ENCODE data around the gene IFNA4.
A peak's percentile ranks its signal among the peaks of the same experiment; 100 is the strongest.
"Not testable (repeated sequence)": the region's sequence is repeated elsewhere in the genome, so short reads cannot be mapped to it uniquely, and the experiment has no call there.

IFNA4 gene

DNA sequence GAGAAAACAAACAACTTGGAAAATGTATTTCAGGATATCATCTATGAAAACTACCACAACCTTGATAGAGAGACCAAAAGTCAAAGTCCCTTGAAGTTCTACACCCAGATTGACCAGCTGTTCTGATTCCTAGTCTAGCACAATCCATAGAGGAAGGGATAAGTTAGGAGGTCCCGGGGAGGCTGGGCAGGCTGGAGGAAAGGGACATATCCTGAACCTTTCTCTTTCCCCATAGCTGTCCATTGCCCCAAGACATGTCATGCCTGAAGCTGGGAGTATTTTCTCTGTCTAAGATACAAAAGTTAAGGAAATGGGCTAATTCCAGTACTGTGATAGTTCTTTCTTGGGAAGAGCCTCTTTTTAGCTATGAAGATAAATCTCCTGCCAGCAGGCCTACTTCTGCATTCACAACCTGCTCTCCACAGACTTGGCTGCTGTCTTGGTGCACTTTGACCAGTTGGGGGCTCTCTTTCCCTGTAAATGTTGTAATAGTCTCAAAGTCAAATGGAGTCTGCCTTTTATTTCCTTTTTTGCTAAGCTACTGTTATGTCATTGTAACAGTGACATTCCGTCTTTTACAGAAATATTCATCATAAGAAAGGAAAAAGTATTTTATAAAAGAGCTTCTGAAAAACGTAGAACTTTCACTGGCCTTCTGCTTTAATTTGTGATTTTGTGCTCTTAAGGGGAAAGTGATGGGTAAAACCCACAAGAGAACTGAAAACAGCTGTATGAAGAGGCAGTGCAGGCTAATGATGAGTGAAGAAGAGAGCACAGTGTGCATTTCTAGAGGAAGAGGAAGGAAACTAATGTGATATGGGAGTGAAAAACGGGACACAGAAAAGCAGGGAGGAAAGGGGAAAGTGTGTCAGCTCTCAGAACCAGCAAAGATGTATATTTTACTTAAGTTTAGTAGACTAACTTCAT lies 4.3 kb downstream of the IFNA4 start:
- TF ChIP-seq, protein P1, sequence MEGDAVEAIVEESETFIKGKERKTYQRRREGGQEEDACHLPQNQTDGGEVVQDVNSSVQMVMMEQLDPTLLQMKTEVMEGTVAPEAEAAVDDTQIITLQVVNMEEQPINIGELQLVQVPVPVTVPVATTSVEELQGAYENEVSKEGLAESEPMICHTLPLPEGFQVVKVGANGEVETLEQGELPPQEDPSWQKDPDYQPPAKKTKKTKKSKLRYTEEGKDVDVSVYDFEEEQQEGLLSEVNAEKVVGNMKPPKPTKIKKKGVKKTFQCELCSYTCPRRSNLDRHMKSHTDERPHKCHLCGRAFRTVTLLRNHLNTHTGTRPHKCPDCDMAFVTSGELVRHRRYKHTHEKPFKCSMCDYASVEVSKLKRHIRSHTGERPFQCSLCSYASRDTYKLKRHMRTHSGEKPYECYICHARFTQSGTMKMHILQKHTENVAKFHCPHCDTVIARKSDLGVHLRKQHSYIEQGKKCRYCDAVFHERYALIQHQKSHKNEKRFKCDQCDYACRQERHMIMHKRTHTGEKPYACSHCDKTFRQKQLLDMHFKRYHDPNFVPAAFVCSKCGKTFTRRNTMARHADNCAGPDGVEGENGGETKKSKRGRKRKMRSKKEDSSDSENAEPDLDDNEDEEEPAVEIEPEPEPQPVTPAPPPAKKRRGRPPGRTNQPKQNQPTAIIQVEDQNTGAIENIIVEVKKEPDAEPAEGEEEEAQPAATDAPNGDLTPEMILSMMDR (IDR thresholded peaks at IDR 0.05; ENCODE audit: control extremely low read depth, extremely low read depth, low read depth, missing control alignments): peak; percentile 53
- POLR2A ChIA-PET: not testable (repeated sequence)
- peak; percentile 18 for DNase-seq (ENCODE audit: extremely low spot score)
- CTCF ChIA-PET: interaction anchor here (0.7 to 5.6 kb wide), 28 partner anchors 8 to 828 kb away, joined by 3 to 31 read pairs (median 4); partner anchors contain the start of gene IFNW1

DNA sequence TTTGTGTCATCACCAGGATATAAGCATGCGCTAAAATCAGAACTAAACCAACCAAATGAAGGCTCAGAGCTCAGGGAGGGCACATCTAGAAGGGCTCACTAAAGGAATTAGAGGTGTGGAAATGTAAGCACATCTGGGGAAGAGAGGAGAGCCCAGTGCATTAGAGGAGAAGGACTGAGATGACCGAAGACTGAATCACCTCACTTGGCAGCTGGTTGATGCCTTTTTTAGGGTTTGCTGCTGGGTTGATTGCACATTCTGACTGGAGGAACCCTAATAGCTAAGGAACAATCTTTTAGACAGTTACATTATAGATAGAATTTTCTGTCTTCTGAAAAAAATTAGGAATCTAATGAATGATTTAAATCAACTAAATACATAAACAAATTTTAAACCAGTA lies 12.7 kb downstream of the IFNA4 start:
- DNase-seq (ENCODE audit: extremely low spot score): no peak
- POLR2A ChIA-PET: no interaction called here
- CTCF ChIA-PET: interaction anchor here (0.8 to 1.4 kb wide), 5 partner anchors 8 to 281 kb away, joined by 3 to 4 read pairs (median 3); no protein-coding TSS in a partner anchor
- TF ChIP-seq, protein P1 (IDR thresholded peaks at IDR 0.05; ENCODE audit: control extremely low read depth, extremely low read depth, low read depth, missing control alignments): no peak

DNA sequence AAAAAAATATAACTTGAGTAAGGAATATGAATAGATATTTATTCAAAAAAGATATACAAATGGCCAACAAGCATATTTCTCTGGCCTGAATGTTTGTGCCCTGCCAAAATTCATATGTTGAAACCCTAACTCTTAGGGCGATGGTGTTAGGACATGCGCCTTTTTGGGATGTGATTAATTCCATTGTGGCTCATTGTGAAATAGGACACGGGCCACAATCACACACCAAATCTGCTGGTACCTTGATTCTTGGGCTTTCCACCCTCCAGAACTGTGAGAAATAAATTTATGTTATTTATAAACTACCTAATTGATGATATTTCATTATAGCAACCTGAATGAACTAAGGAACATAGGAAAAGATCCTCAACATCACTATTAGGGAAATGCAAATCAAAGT lies 15.2 kb downstream of the IFNA4 start:
- TF ChIP-seq, protein P1 (IDR thresholded peaks at IDR 0.05; ENCODE audit: control extremely low read depth, extremely low read depth, low read depth, missing control alignments): no peak
- ChIA-PET CTCF (no interaction called here), POLR2A (no interaction called here)
- no peak for DNase-seq (ENCODE audit: extremely low spot score)

DNA sequence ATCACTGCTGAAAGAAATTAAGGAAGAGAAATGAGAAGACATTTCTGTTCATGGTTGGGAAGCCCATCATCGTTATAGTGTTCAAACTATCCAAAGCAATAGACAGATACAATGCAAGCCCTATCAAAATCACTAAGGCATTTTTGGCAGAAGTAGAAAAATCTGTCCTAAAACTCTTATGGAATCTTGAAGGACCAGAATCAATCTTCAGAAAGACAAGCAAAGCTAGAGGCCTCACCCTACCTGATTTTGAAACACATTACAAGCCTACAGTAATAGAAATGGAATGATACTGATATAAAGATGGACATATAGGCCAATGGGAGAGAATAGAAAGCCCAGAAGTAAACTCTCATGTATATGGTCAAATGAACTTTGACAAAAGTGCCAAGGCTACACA lies 16.0 kb downstream of the IFNA4 start:
- ChIA-PET POLR2A (no interaction called here), CTCF (no interaction called here)
- no peak for DNase-seq (ENCODE audit: extremely low spot score)
- TF ChIP-seq, protein P1 (IDR thresholded peaks at IDR 0.05; ENCODE audit: control extremely low read depth, extremely low read depth, low read depth, missing control alignments): no peak

DNA sequence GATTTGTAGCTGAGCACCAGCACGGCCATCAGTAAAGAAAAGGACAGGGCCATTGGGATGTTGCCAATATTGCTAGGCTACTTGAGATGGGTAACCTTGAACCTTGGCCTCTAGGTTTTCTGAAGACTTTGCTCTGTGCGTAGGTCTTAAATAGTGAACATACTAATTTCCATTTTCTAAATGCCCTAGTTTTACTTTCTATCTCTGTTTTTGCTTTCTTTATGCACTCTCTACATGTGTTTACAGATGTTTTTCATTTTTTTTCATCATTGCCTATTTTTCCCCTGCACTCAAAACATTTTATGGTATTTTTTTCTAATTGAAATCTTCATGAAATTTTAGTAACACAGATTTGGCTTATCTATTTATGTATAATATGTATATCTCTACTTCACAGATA lies 20.8 kb downstream of the IFNA4 start, which contains the start of gene IFNA21:
TSS of gene IFNA21 (minus strand) at position 101 of the 400 bp plus-strand sequence. CDS start at position 53, 48 bp downstream.
- CTCF ChIA-PET: interaction anchor here (1.3 to 2.2 kb wide), 2 partner anchors 17 to 28 kb away, joined by 5 to 6 read pairs; no protein-coding TSS in a partner anchor
- DNase-seq (ENCODE audit: extremely low spot score); POLR2A ChIA-PET: not testable (repeated sequence)

DNA sequence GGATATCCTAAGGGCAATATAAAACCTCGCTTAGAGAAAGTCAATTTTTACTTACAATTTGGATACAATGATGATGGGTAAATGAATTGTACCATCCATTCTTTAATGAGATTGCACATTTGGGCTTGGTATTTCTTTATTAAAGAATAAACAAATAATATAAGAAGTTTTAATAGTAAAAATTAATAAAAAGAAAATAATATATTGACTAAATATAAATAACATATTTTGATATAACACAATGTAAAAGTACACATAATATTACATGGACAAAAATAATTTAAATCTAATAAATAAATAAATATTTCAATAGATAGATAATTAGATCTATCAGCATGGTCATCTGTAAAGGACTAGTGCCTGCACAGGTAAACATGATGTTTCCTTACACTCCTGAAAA lies 21.9 kb downstream of the IFNA4 start:
- CTCF ChIA-PET: no interaction called here
- no peak for DNase-seq (ENCODE audit: extremely low spot score)
- POLR2A ChIA-PET: no interaction called here
- TF ChIP-seq, protein P1 (IDR thresholded peaks at IDR 0.05; ENCODE audit: control extremely low read depth, extremely low read depth, low read depth, missing control alignments): no peak

DNA sequence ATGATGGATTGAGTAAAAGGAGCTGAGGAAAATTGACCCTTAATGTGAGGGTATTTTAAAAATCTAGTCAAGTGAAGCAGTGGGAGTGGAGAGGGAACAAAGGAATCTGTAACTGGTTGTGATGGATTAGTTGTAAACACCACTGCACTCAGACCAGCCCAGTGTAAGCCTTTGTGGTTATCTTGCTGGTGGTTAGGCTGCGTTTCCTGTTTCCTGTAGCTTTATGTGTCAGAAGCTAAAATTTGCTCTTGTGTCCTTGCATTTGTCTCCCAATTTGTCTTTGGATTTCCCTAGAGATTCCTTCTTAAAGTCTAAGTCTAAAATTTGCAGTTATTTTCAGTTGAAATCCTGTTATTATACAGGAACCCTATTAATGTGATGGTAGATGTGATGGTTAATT lies 27.2 kb downstream of the IFNA4 start:
- DNase-seq (ENCODE audit: extremely low spot score): peak; percentile 24
- TF ChIP-seq, protein P1 (IDR thresholded peaks at IDR 0.05; ENCODE audit: control extremely low read depth, extremely low read depth, low read depth, missing control alignments): no peak
- POLR2A ChIA-PET: no interaction called here
- CTCF ChIA-PET: interaction anchor here (0.9 kb wide), 1 partner anchor 14 kb away, joined by 3 read pairs; no protein-coding TSS in a partner anchor
